OCI-LY7 (cell line): Measurements from ENCODE around the gene COPA. TPM values are rescaled to one million over a fixed set of nuclear protein-coding genes. Genes with fewer than 3 reads are reported as not detected.

Experiments
- BruUV-seq: library from RNA; stranded (reverse); fragments of 400-500 nt; replicated peaks from 2 replicates; lab custom pipeline; 2021; lab: Mats Ljungman, UMichigan
- CTCF ChIA-PET: fragments of 300-600 bp; sonication (Branson Sonifier 250); formaldehyde crosslinking; loops from one replicate; lab custom pipeline; 2022; ENCODE audit warnings: antibody characterized with exemption; ENCODE audit not compliant: unreplicated experiment; lab: Charles Lee
- POLR2A ChIA-PET: fragments of 300-600 bp; sonication (Branson Sonifier 250); formaldehyde crosslinking; loops from one replicate; lab custom pipeline; 2022; ENCODE audit warnings: antibody characterized with exemption; lab: Charles Lee
- DNase-seq: peaks from one replicate; pipeline ENCODE4 v3.0.0-alpha.2; 2015; ENCODE audit warnings: low spot score
- H2AFZ ChIP-seq: fragments of 200-600 bp; sonication (generic), shearing (Covaris generic); 2 replicates; pipeline ENCODE4 v1.6.1; 2014; ENCODE audit warnings: mild to moderate bottlenecking, antibody characterized with exemption, low read length, moderate library complexity
- H3K27ac ChIP-seq: fragments of 200-600 bp; sonication (generic); 2 replicates; pipeline ENCODE4 v1.5.1; 2014; ENCODE audit warnings: mixed run types, low read depth, mild to moderate bottlenecking, moderate library complexity, low read length, inconsistent platforms; ENCODE audit not compliant: poor library complexity, severe bottlenecking
- H3K36me3 ChIP-seq: fragments of 200-600 bp; sonication (generic); 2 replicates; pipeline ENCODE4 v1.6.1; 2014; ENCODE audit warnings: mild to moderate bottlenecking, antibody characterized with exemption, low read length, moderate library complexity, mixed read lengths; ENCODE audit not compliant: insufficient read depth
- H3K4me1 ChIP-seq: fragments of 200-600 bp; sonication (generic); 2 replicates; pipeline ENCODE4 v1.5.1; 2014; ENCODE audit warnings: mild to moderate bottlenecking, low read length; ENCODE audit not compliant: insufficient read depth, poor library complexity, severe bottlenecking
- H3K4me2 ChIP-seq: fragments of 200-600 bp; sonication (generic); 2 replicates; pipeline ENCODE4 v1.6.1; 2014; ENCODE audit warnings: mild to moderate bottlenecking, low read length
- H3K4me3 ChIP-seq: fragments of 200-600 bp; sonication (generic); 2 replicates; pipeline ENCODE4 v1.5.1; 2014; ENCODE audit warnings: mild to moderate bottlenecking, low read depth, low read length; ENCODE audit not compliant: poor library complexity, severe bottlenecking
- H3K79me2 ChIP-seq: fragments of 200-600 bp; sonication (generic); 2 replicates; pipeline ENCODE4 v1.6.1; 2016; ENCODE audit warnings: low read depth, mild to moderate bottlenecking, low read length, moderate library complexity, mixed read lengths; ENCODE audit not compliant: insufficient read depth
- H3K9me2 ChIP-seq: fragments of 200-600 bp; sonication (generic); 2 replicates; pipeline ENCODE4 v1.6.1; 2016; ENCODE audit warnings: mild to moderate bottlenecking, low read length, mixed read lengths; ENCODE audit not compliant: insufficient read depth
- H3K9me3 ChIP-seq: fragments of 200-600 bp; sonication (generic); 2 replicates; pipeline ENCODE4 v1.6.1; 2014; ENCODE audit warnings: mild to moderate bottlenecking, mixed run types, low read length, mixed read lengths
- H4K20me1 ChIP-seq: fragments of 200-600 bp; sonication (generic); 2 replicates; pipeline ENCODE4 v1.6.1; 2014; ENCODE audit warnings: mild to moderate bottlenecking, antibody characterized with exemption, low read length, moderate library complexity, mixed read lengths; ENCODE audit not compliant: insufficient read depth
- EZH2phosphoT487 ChIP-seq: fragments of 200-600 bp; sonication (generic); IDR thresholded peaks from 2 replicates; pipeline ENCODE4 v1.6.1; 2018; ENCODE audit warnings: low read depth, borderline replicate concordance, mild to moderate bottlenecking, mixed run types, antibody characterized with exemption, low read length, moderate library complexity, mixed read lengths
- intact Hi-C: fragments of 100-400 bp; cut with micrococcal nuclease; formaldehyde crosslinking; loops from one replicate; pipeline ENCODE4 v1.10.0; 2022; ENCODE audit not compliant: unreplicated experiment
- total RNA-seq, 2 experiments: library from RNA; depleted of rRNA in 1 of 2; stranded (reverse); fragments of >200 nt in 1 of 2; shearing (Covaris generic) in 1 of 2; gene quantifications; 2 replicates each; pipeline ENCODE4 v1.2.3, GENCODE V29; 2014 to 2022
- TF ChIP-seq, protein P1 (sequence below): fragments of 200-600 bp; sonication (generic); conservative IDR thresholded peaks from 2 replicates; pipeline ENCODE4 v1.5.1; 2014; ENCODE audit warnings: mild to moderate bottlenecking, antibody characterized with exemption, low read length, moderate library complexity, mixed read lengths

Gene COPA
- total RNA-seq, 2 experiments from 2014 or later: 74.2 to 138 TPM

GRCh38 chr1:160370561-160371345 is 27.7 kb upstream of the COPA start:
- Histone ChIP-seq H3K36me3 (no peaks in the 10 kb centered on the region), H4K20me1 (no peaks in the 10 kb centered on the region), H3K4me1 (peaks cover 11% of the 10 kb centered on the region), H2AFZ (no peak overlapping the region), H3K4me3 (no peak overlapping the region), H3K27ac (no peak overlapping the region), H3K79me2 (no peaks in the 10 kb centered on the region), H3K4me2 (no peak overlapping the region), H3K9me3 (no peaks in the 10 kb centered on the region), H3K9me2 (no peaks in the 10 kb centered on the region)
- no TSS peak for BruUV-seq
- CTCF ChIA-PET: no interaction called here
- no peak for TF ChIP-seq EZH2phosphoT487
- TF ChIP-seq, protein P1, sequence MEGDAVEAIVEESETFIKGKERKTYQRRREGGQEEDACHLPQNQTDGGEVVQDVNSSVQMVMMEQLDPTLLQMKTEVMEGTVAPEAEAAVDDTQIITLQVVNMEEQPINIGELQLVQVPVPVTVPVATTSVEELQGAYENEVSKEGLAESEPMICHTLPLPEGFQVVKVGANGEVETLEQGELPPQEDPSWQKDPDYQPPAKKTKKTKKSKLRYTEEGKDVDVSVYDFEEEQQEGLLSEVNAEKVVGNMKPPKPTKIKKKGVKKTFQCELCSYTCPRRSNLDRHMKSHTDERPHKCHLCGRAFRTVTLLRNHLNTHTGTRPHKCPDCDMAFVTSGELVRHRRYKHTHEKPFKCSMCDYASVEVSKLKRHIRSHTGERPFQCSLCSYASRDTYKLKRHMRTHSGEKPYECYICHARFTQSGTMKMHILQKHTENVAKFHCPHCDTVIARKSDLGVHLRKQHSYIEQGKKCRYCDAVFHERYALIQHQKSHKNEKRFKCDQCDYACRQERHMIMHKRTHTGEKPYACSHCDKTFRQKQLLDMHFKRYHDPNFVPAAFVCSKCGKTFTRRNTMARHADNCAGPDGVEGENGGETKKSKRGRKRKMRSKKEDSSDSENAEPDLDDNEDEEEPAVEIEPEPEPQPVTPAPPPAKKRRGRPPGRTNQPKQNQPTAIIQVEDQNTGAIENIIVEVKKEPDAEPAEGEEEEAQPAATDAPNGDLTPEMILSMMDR: no peak
- no peak for DNase-seq
- intact Hi-C loops: no loop called here
- POLR2A ChIA-PET: no interaction called here

- BruUV-seq: no TSS peak
- intact Hi-C loops: no loop called here
- H4K20me1 ChIP-seq: no peaks in the 10 kb centered on the region
- H3K4me3 ChIP-seq: no peak overlapping the region
- no peaks in the 10 kb centered on the region for H3K4me1 ChIP-seq
- H3K36me3 ChIP-seq: no peaks in the 10 kb centered on the region
- no peak for TF ChIP-seq EZH2phosphoT487
- TF ChIP-seq, protein P1: no peak
- no peak overlapping the region for H3K27ac ChIP-seq
- CTCF ChIA-PET: no interaction called here
- H3K9me2 ChIP-seq: no peaks in the 10 kb centered on the region
- POLR2A ChIA-PET: no interaction called here
- no peak for DNase-seq
- no peak overlapping the region for H2AFZ ChIP-seq
- H3K79me2 ChIP-seq: no peaks in the 10 kb centered on the region
- H3K9me3 ChIP-seq: no peaks in the 10 kb centered on the region
- H3K4me2 ChIP-seq: no peak overlapping the region
Measured at GRCh38 chr1:160369087-160369486, 26.0 kb upstream of the COPA start.
